Neural cell (in vitro differentiated cells): Measurements from ENCODE around the gene KRTAP10-7. TPM values are rescaled to one million over a fixed set of nuclear protein-coding genes. Genes with fewer than 3 reads are reported as not detected.

Source experiments
- H2AFZ ChIP-seq: fragments of 200-600, 300-800 bp; sonication (generic), shearing (Covaris generic); 2 replicates; pipeline ENCODE4 v1.6.0; 2014; ENCODE audit warnings: low read depth, mild to moderate bottlenecking, antibody characterized with exemption, low read length, moderate library complexity
- H3F3A ChIP-seq: fragments of 200-600 bp; shearing (Covaris generic); 2 replicates; pipeline ENCODE4 v1.6.1; 2016; ENCODE audit warnings: mild to moderate bottlenecking, moderate library complexity, mixed read lengths, antibody characterized with exemption, low read length; ENCODE audit not compliant: insufficient read depth, poor library complexity, severe bottlenecking
- H3K27ac ChIP-seq: fragments of 200-600, 300-800 bp; sonication (generic), shearing (Covaris generic); 2 replicates; pipeline ENCODE4 v1.5.1; 2014; ENCODE audit warnings: mild to moderate bottlenecking, low read length, moderate library complexity
- H3K27me3 ChIP-seq: fragments of 300-800, 200-600 bp; sonication (generic), shearing (Covaris generic); 2 replicates; pipeline ENCODE4 v1.6.0; 2014; ENCODE audit warnings: mild to moderate bottlenecking, low read depth, low read length, moderate library complexity; ENCODE audit not compliant: insufficient read depth
- H3K36me3 ChIP-seq: fragments of 300-800, 200-600 bp; sonication (generic), shearing (Covaris generic); 2 replicates; pipeline ENCODE4 v1.5.1; 2014; ENCODE audit warnings: mild to moderate bottlenecking, antibody characterized with exemption, low read length, moderate library complexity; ENCODE audit not compliant: insufficient read depth
- H3K4me2 ChIP-seq: fragments of 300-800, 200-600 bp; sonication (generic), shearing (Covaris generic); 2 replicates; pipeline ENCODE4 v1.6.0; 2014; ENCODE audit warnings: mild to moderate bottlenecking, low read length
- H3K4me3 ChIP-seq: fragments of 300-800, 200-600 bp; sonication (generic), shearing (Covaris generic); 2 replicates; pipeline ENCODE4 v1.5.1; 2014; ENCODE audit warnings: mild to moderate bottlenecking, low read length, moderate library complexity
- H3K79me2 ChIP-seq: fragments of 200-600 bp; shearing (Covaris generic); replicated peaks from 2 replicates; pipeline ENCODE4 v1.6.0; 2014; ENCODE audit warnings: mild to moderate bottlenecking, low read length, moderate library complexity; ENCODE audit not compliant: insufficient read depth
- H3K9ac ChIP-seq: fragments of 300-800, 200-600 bp; sonication (generic), shearing (Covaris generic); 2 replicates; pipeline ENCODE4 v1.6.1; 2016; ENCODE audit warnings: mild to moderate bottlenecking, low read length, mixed read lengths
- H3K9me2 ChIP-seq: fragments of 200-600 bp; shearing (Covaris generic); 2 replicates; pipeline ENCODE4 v1.6.1; 2016; ENCODE audit warnings: mild to moderate bottlenecking, low read length, mixed read lengths; ENCODE audit not compliant: insufficient read depth
- H3K9me3 ChIP-seq: fragments of 200-600, 300-800 bp; sonication (generic), shearing (Covaris generic); 2 replicates; pipeline ENCODE4 v1.6.1; 2016; ENCODE audit warnings: mild to moderate bottlenecking, mixed run types, low read length, moderate library complexity, mixed read lengths
- H4K20me1 ChIP-seq: fragments of 200-600 bp; shearing (Covaris generic); 2 replicates; pipeline ENCODE4 v1.6.1; 2016; ENCODE audit warnings: mild to moderate bottlenecking, mixed run types; ENCODE audit not compliant: insufficient read depth
- EP300 ChIP-seq: fragments of 450-650 bp; conservative IDR thresholded peaks from 2 replicates; pipeline ENCODE4 v1.6.1; 2014; ENCODE audit warnings: antibody characterized with exemption, mild to moderate bottlenecking, moderate library complexity; ENCODE audit not compliant: poor library complexity, severe bottlenecking
- EZH2 ChIP-seq: fragments of 200-600, 300-800 bp; shearing (Covaris generic), sonication (generic); IDR thresholded peaks from 2 replicates; pipeline ENCODE4 v1.6.1; 2014; ENCODE audit warnings: antibody characterized with exemption, low read length, borderline replicate concordance, mild to moderate bottlenecking; ENCODE audit not compliant: insufficient read depth, poor library complexity, severe bottlenecking
- MXI1 ChIP-seq: fragments of 450-650 bp; conservative IDR thresholded peaks from 2 replicates; pipeline ENCODE4 v1.6.1; 2014; ENCODE audit warnings: antibody characterized with exemption, mild to moderate bottlenecking; ENCODE audit not compliant: poor library complexity, severe bottlenecking
- POLR2AphosphoS5 ChIP-seq: IDR thresholded peaks from 2 replicates; pipeline ENCODE4 v1.6.1; 2012
- RAD21 ChIP-seq: fragments of 450-650 bp; conservative IDR thresholded peaks from 2 replicates; pipeline ENCODE4 v1.6.1; 2014; ENCODE audit warnings: antibody characterized with exemption, mild to moderate bottlenecking, moderate library complexity
- REST ChIP-seq: IDR thresholded peaks from 2 replicates; pipeline ENCODE4 v1.6.1; 2012; ENCODE audit warnings: borderline replicate concordance
- SMC3 ChIP-seq: fragments of 450-650 bp; conservative IDR thresholded peaks from 2 replicates; pipeline ENCODE4 v1.6.1; 2014; ENCODE audit warnings: antibody characterized with exemption, mild to moderate bottlenecking, moderate library complexity; ENCODE audit not compliant: poor library complexity
- TAF1 ChIP-seq: IDR thresholded peaks from 2 replicates; pipeline ENCODE4 v1.6.1; 2012; ENCODE audit warnings: low read depth
- polyA plus RNA-seq: library from polyadenylated mRNA; depleted of rRNA; stranded (reverse); fragments of >200 nt; gene quantifications from 2 replicates; pipeline ENCODE4 v1.2.3, GENCODE V29; 2014
- TF ChIP-seq, protein P1 (sequence below): fragments of 450-650 bp; IDR thresholded peaks from 2 replicates; pipeline ENCODE4 v1.5.1; 2014; ENCODE audit warnings: antibody characterized with exemption, mild to moderate bottlenecking, moderate library complexity; ENCODE audit not compliant: poor library complexity, severe bottlenecking

KRTAP10-7 gene
- polyA plus RNA-seq, 1 donor from 2014 or later = not detected

DNA sequence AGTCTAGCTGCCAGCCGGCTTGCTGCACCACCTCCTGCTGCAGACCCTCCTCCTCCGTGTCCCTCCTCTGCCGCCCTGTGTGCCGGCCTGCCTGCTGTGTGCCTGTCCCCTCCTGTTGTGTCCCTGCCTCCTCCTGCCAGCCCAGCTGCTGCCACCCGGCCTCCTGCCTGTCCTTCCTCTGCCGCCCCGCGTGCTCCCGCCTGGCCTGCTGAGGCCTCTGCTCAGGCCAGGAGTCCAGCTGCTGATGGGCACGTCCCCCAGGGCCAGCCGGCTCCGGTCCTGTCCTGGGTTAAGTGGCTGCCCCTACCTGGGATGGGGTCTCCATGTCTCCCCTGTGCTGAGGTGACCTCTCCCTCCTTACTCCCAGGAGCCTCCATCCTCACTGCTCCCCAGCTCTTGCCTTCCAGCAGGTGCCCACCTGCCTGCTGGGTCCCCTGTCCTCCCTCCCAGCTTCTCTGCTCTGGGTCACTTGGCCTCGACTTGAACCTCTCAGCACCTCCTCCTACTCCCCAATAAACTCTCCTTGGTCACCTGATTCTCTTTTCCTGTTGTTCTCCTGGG, 12.4 kb downstream of the KRTAP10-7 start:
- no peaks in the 10 kb centered on the region for H3K9me2 ChIP-seq
- no peaks in the 10 kb centered on the region for H3K27me3 ChIP-seq
- H3K79me2 ChIP-seq = no peaks in the 10 kb centered on the region
- no peak overlapping the region for H2AFZ ChIP-seq
- H3F3A ChIP-seq = no peaks in the 10 kb centered on the region
- no peaks in the 10 kb centered on the region for H3K36me3 ChIP-seq
- no peaks in the 10 kb centered on the region for H3K9me3 ChIP-seq
- TF ChIP-seq POLR2AphosphoS5 (no peak), EP300 (no peak), MXI1 (no peak), TAF1 (no peak), EZH2 (no peak), RAD21 (no peak), REST (no peak), SMC3 (no peak)
- TF ChIP-seq, protein P1, sequence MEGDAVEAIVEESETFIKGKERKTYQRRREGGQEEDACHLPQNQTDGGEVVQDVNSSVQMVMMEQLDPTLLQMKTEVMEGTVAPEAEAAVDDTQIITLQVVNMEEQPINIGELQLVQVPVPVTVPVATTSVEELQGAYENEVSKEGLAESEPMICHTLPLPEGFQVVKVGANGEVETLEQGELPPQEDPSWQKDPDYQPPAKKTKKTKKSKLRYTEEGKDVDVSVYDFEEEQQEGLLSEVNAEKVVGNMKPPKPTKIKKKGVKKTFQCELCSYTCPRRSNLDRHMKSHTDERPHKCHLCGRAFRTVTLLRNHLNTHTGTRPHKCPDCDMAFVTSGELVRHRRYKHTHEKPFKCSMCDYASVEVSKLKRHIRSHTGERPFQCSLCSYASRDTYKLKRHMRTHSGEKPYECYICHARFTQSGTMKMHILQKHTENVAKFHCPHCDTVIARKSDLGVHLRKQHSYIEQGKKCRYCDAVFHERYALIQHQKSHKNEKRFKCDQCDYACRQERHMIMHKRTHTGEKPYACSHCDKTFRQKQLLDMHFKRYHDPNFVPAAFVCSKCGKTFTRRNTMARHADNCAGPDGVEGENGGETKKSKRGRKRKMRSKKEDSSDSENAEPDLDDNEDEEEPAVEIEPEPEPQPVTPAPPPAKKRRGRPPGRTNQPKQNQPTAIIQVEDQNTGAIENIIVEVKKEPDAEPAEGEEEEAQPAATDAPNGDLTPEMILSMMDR = no peak
- no peak overlapping the region for H3K4me3 ChIP-seq
- H3K27ac ChIP-seq = no peak overlapping the region
- H3K9ac ChIP-seq = no peak overlapping the region
- H3K4me2 ChIP-seq = no peak overlapping the region
- H4K20me1 ChIP-seq = no peaks in the 10 kb centered on the region

GRCh38 chr21:44613386-44614155, 13.2 kb downstream of the KRTAP10-7 start:
- Histone ChIP-seq H3K9ac (no peak overlapping the region), H3F3A (no peaks in the 10 kb centered on the region), H3K9me3 (no peaks in the 10 kb centered on the region), H3K36me3 (no peaks in the 10 kb centered on the region), H3K27ac (no peak overlapping the region), H3K4me2 (no peak overlapping the region), H3K27me3 (no peaks in the 10 kb centered on the region), H4K20me1 (no peaks in the 10 kb centered on the region), H3K79me2 (no peaks in the 10 kb centered on the region), H2AFZ (no peak overlapping the region), H3K4me3 (no peak overlapping the region), H3K9me2 (no peaks in the 10 kb centered on the region)
- no peak for TF ChIP-seq TAF1
- TF ChIP-seq REST = no peak
- TF ChIP-seq, protein P1 = no peak
- no peak for TF ChIP-seq EP300
- TF ChIP-seq EZH2 = no peak
- TF ChIP-seq RAD21 = no peak
- TF ChIP-seq POLR2AphosphoS5 = no peak
- no peak for TF ChIP-seq MXI1
- no peak for TF ChIP-seq SMC3
